GM21723 (cell line): ENCODE measurements around the gene AADACL2.
"Not testable (repeated sequence)": the region's sequence is repeated elsewhere in the genome, so short reads cannot be mapped to it uniquely, and the experiment has no call there.

ENCODE experiments used
- ATAC-seq: cut with Tn5 transposase; IDR thresholded peaks from one replicate; pipeline ENCODE4 v1.9.1; 2021; ENCODE audit warnings: mild to moderate bottlenecking, moderate library complexity; ENCODE audit not compliant: unreplicated experiment

The AADACL2 gene

DNA sequence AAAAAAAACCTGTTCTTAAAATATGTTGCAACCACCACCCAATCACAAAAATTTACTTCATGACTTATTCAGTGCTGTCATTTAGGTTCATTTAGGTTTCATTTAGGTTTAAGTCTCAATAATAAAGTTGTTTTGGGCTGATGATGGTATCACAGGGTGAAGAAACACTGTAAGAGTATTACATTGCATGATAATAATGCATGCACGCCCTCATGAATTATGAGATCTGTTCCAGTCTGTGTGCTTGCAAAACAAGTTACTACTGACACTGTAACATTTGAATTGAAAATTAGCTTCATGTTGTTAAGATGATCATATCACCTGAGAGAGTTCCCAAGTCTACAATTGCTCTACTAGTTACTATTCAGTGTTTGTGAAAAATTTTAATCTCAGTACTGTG lies at the start of gene AADACL2:
TSS of gene AADACL2 (plus strand) at position 315 of the 400 bp plus-strand sequence. CDS start 109 bp downstream, outside the sequence.
- ATAC-seq, result no peak

GRCh38 chr3:151684094-151684493 lies 49.6 kb upstream of the AADACL2 start:
- no peak for ATAC-seq

DNA sequence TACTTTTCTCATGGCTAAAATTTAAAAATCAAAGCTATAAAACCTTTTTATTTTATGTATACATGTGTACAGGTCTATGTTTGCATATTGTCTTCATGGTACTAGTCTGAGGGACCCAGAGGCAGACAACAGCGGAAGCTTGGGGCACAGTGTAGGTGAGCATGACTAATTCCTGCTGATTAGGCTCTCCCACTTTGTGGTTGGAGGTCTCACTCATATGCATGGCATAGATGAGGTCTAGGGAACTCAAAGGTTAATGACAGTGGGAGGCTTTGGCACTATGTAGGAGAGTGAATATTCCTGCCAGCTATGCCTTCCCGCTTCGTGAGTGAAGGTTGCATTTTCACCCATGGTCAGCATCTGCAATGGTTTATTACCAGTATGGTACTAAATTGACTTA lies 47.5 kb upstream of the AADACL2 start:
- ATAC-seq, result no peak

- no peak for ATAC-seq
Observed at GRCh38 chr3:151687076-151687475, 46.7 kb upstream of the AADACL2 start.

GRCh38 chr3:151688571-151688970 lies 45.2 kb upstream of the AADACL2 start:
- ATAC-seq, result no peak

DNA sequence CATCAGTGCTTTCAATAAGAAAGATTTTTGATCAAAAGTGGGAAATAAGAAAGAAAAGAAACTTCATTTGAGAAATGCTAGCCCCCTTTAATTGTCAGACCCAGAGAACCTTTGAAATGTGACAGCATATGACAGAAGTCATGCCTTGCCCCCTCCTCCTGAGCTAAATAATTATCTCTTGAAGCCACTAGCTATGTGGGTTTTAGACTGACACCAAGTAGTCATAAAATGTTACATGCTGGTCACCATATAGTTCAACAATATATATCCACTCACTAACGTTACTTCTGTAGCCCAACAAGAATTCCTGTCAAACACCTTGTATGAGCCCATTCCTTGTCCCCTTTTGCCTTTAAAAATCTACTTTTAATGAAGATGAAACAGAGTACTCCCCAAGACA lies 43.1 kb upstream of the AADACL2 start:
- no peak for ATAC-seq

DNA sequence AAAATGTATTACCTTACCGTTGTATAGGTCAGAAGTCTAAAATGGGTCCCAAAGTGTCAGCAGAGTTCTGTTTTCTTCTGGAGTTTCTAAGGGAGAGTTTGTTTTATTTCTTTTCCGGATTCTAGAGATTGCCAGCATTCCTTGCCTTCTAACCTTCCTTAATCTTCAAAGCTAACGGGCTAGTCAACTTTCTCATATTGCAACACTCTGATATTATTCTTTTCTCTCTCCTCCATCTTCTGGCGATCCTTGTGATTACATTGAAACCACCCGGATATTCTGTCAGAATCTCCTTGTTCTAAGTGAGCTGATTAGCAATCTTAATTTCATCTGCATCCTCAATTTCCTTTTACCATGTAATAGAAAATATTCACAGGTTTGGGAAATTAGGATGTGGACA lies 36.2 kb upstream of the AADACL2 start:
- ATAC-seq, result no peak

- ATAC-seq, result no peak
Observed at GRCh38 chr3:151707216-151707615, 26.5 kb upstream of the AADACL2 start.

- no peak for ATAC-seq
Observed at GRCh38 chr3:151708868-151709267, 24.9 kb upstream of the AADACL2 start.

GRCh38 chr3:151709847-151710246 lies 23.9 kb upstream of the AADACL2 start:
- no peak for ATAC-seq

GRCh38 chr3:151721294-151721693 lies 12.4 kb upstream of the AADACL2 start:
- ATAC-seq, result no peak

GRCh38 chr3:151722856-151723255 lies 10.9 kb upstream of the AADACL2 start:
- no peak for ATAC-seq

DNA sequence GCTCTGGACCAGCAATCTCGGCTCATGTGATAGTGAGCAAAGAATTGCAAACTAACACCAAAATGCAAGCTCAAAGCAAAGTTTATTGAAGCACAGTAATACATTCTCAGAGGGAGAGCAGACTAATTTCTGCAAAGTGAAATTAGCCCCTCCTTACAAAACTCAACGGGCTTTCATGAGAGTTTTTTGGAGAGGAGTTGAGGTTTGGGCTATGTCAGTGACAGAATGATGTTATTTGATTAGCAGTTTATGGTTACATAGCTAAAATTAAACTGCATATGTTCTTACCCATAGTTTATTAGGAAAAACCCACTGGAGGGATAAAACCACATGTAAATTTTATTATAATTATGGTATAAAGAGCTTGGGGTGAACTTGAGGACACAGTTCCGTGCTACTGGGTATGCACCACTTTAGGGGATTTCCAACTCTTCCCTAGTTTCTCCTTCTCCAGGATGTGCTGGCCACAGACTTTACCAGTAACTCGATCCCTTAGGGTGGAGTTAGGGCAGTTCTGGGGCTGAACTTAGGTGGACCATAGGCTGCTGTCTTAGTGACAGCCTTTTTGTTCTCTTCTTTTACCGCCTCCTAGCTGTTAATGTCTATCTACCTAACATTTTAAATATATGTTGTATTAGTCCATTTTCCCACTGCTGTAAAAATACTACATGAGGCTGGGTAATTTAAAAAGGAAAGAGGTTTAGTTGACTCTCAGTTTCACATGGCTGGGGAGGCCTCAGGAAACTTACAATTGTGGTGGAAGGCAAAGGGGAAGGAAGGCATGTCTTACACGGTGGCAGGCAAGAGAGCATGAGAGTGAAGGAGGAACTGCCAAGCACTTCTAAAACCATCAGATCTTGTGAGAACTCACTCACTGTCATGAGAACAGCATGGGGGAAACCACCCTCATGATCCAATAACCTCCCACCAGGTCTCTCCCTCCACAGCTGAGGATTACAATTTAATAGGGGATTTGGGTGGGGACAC lies 8.9 kb upstream of the AADACL2 start:
- no peak for ATAC-seq

- ATAC-seq, result no peak
Observed at GRCh38 chr3:151726016-151726415, 7.7 kb upstream of the AADACL2 start.

DNA sequence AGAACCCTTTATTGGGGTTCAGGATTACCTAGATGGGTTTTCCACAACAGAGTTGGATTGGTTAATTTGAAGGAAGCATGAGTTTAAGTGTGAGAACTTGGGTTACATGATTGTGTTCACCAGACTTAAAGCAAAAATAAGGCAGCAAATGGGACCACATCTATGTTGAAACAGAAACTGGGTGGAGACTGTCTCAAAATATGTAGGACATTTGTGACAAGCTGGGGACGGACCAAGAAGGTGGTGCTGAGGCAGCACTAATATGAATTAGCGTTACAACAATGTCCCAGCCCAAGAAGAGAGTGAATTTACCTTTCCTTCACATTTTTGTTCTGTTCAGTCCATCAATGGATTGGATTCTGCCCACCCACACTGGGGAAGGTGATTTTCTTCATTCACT lies 866 bp upstream of the AADACL2 start:
- no peak for ATAC-seq

DNA sequence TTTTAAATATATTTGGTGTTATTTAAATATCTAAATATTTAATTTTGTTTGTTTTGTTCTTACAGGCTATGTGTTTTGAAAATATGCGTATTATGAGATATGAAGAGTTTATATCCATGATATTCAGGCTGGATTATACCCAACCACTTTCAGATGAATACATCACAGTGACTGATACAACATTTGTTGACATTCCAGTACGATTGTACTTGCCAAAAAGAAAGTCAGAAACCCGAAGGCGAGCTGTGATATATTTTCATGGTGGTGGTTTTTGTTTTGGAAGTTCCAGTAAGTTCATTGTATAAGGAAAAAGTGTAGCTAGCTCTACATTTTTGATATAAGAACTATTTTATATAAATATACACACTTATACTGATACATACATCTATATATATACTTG lies 6.9 kb downstream of the AADACL2 start:
- ATAC-seq, result no peak

GRCh38 chr3:151743855-151744254 lies 10.1 kb downstream of the AADACL2 start:
- ATAC-seq, result no peak

- ATAC-seq, result no peak
Observed at GRCh38 chr3:151750181-151750580, 16.5 kb downstream of the AADACL2 start.

DNA sequence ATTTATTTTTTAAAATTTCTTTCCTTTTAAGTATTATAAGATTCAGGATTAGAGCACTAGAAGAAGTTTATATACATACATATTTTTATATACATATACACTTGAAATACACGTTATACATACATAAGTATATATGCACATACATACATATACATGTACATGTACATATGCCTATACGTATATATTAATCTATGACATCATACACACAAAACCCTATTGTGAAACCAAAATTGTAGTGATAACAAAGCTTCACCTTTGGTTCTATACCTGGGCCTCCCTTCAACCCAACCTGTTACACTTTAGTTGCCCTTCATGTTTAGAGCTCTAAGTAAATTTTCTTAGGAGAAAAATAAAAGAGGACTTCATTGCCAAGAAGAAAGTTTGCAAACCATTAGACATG lies 17.0 kb downstream of the AADACL2 start:
- ATAC-seq, result no peak

GRCh38 chr3:151751161-151751560 lies 17.4 kb downstream of the AADACL2 start:
- ATAC-seq, result no peak

- no peak for ATAC-seq
Observed at GRCh38 chr3:151753846-151754245, 20.1 kb downstream of the AADACL2 start.

DNA sequence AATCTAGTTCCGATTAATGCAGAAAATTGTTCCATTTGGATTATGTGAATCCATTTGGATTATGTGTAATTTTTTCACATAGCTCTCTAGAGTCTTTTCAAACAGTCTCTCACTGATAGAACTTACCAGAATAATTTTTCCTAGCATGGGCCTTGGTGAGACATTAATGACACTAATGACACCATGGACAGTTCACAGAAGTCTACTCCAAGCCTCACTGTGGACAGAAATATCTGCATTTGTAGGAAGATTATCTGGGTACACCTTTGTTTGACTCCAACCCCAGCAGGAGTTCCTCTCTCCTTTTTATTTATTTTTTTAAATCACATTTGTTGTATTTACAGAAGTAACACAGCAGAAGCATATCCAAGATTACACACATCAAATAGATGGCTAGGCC lies 27.9 kb downstream of the AADACL2 start:
- no peak for ATAC-seq

- not testable (repeated sequence) for ATAC-seq
Observed at GRCh38 chr3:151764699-151765098, 31.0 kb downstream of the AADACL2 start.
